SK-N-SH (cell line): ENCODE results near the gene CPT1C.

Experiments used
- CTCF ChIP-seq: fragments of 200-600 bp; sonication (generic); IDR thresholded peaks from 2 replicates; pipeline ENCODE4 v1.6.1; 2017; ENCODE audit warnings: antibody characterized with exemption, mild to moderate bottlenecking, moderate library complexity
- EP300 ChIP-seq, 2 experiments: IDR thresholded peaks; 2 replicates each; pipeline versions ENCODE4 v1.4.0 to v1.6.1; 2012; ENCODE audit warnings: borderline replicate concordance in 1 of 2, low read depth in 1 of 2, low read length in 1 of 2
- FOSL2 ChIP-seq: IDR thresholded peaks from 2 replicates; pipeline ENCODE4 v1.4.0; 2012; ENCODE audit warnings: low read depth, mild to moderate bottlenecking, moderate library complexity, borderline replicate concordance
- FOXJ3 ChIP-seq: sonication (generic); formaldehyde crosslinking; IDR thresholded peaks from 2 replicates; pipeline ENCODE4 v1.5.1; 2020; ENCODE audit warnings: mild to moderate bottlenecking, missing genetic modification reagents
- GABPA ChIP-seq: IDR thresholded peaks from 2 replicates; pipeline ENCODE4 v1.4.0; 2012; ENCODE audit warnings: low read depth, mild to moderate bottlenecking
- MAX ChIP-seq: IDR thresholded peaks from 2 replicates; pipeline ENCODE4 v1.4.0; 2012; ENCODE audit warnings: low read depth
- MXI1 ChIP-seq: IDR thresholded peaks from 2 replicates; pipeline ENCODE4 v1.6.1; 2012; ENCODE audit warnings: mild to moderate bottlenecking, low read depth, low read length, improper control_type of control experiment
- NFIC ChIP-seq: IDR thresholded peaks from 2 replicates; pipeline ENCODE4 v1.4.0; 2012; ENCODE audit warnings: borderline replicate concordance
- PBX3 ChIP-seq: IDR thresholded peaks from 2 replicates; pipeline ENCODE4; 2012
- POLR2AphosphoS5 ChIP-seq: IDR thresholded peaks from 2 replicates; pipeline ENCODE4 v1.6.1; 2012; ENCODE audit warnings: low read depth, low read length
- RAD21 ChIP-seq: IDR thresholded peaks from 2 replicates; pipeline ENCODE4 v1.6.1; 2012; ENCODE audit warnings: mild to moderate bottlenecking, low read length
- REST ChIP-seq: IDR thresholded peaks from 2 replicates; pipeline ENCODE4 v1.6.1; 2012; ENCODE audit warnings: mild to moderate bottlenecking, low read depth, low read length, moderate library complexity
- RXRA ChIP-seq: IDR thresholded peaks from 2 replicates; pipeline ENCODE4 v1.4.0; 2012; ENCODE audit warnings: low read depth, mild to moderate bottlenecking, borderline replicate concordance
- SIN3A ChIP-seq: IDR thresholded peaks from 2 replicates; pipeline ENCODE4 v1.6.1; 2012; ENCODE audit warnings: low read depth, mild to moderate bottlenecking, low read length, moderate library complexity, borderline replicate concordance

GRCh38 chr19:49716154-49716553, 25.2 kb downstream of the CPT1C start:
- TF ChIP-seq CTCF (no peak), POLR2AphosphoS5 (no peak), RAD21 (no peak), MXI1 (no peak), GABPA (no peak), PBX3 (no peak), FOXJ3 (no peak), FOSL2 (no peak), EP300 (IDR thresholded peaks at IDR 0.05; ENCODE audit: borderline replicate concordance in 1 of 2, low read depth in 1 of 2, low read length in 1 of 2) (no peak), REST (no peak), SIN3A (no peak), RXRA (no peak), NFIC (no peak), MAX (no peak)
